ENCODE measurements around the gene MAP2K7.
A peak's percentile ranks its signal among the peaks of the same experiment; 100 is the strongest.

The MAP2K7 gene

GRCh38 chr19:7861619-7862412, 41.9 kb upstream of the MAP2K7 start:
- FAIRE-seq: no peak
- TF ChIP-seq POLR2AphosphoS5 (IDR thresholded peaks at IDR 0.05; ENCODE audit: low read depth, low read length) (no peak), TAF1 (IDR thresholded peaks at IDR 0.05; ENCODE audit: borderline replicate concordance, low read depth, low read length) (no peak), POLR2A (IDR thresholded peaks at IDR 0.05; ENCODE audit: low read depth, low read length) (no peak)
- DNase-seq (ENCODE audit: insufficient read length): no peak

- peak; percentile 82 for DNase-seq (ENCODE audit: insufficient read length)
- TF ChIP-seq POLR2AphosphoS5 (IDR thresholded peaks at IDR 0.05; ENCODE audit: low read depth, low read length) (no peak), TAF1 (IDR thresholded peaks at IDR 0.05; ENCODE audit: borderline replicate concordance, low read depth, low read length) (no peak), POLR2A (IDR thresholded peaks at IDR 0.05; ENCODE audit: low read depth, low read length) (no peak)
- peak; percentile 33 for FAIRE-seq
Observed at GRCh38 chr19:7862413-7862951, 41.2 kb upstream of the MAP2K7 start.

- DNase-seq (ENCODE audit: insufficient read length) (no peak), FAIRE-seq (no peak)
- TF ChIP-seq TAF1 (IDR thresholded peaks at IDR 0.05; ENCODE audit: borderline replicate concordance, low read depth, low read length) (no peak), POLR2AphosphoS5 (IDR thresholded peaks at IDR 0.05; ENCODE audit: low read depth, low read length) (no peak), POLR2A (IDR thresholded peaks at IDR 0.05; ENCODE audit: low read depth, low read length) (no peak)
Observed at GRCh38 chr19:7863157-7863970, 40.3 kb upstream of the MAP2K7 start.

GRCh38 chr19:7863971-7864689, 39.5 kb upstream of the MAP2K7 start:
- FAIRE-seq: no peak
- TF ChIP-seq TAF1 (IDR thresholded peaks at IDR 0.05; ENCODE audit: borderline replicate concordance, low read depth, low read length): no peak
- no peak for TF ChIP-seq POLR2AphosphoS5 (IDR thresholded peaks at IDR 0.05; ENCODE audit: low read depth, low read length)
- no peak for TF ChIP-seq POLR2A (IDR thresholded peaks at IDR 0.05; ENCODE audit: low read depth, low read length)

GRCh38 chr19:7864690-7865074, 39.0 kb upstream of the MAP2K7 start:
- no peak for FAIRE-seq
- no peak for DNase-seq (ENCODE audit: insufficient read length)
- TF ChIP-seq POLR2AphosphoS5 (IDR thresholded peaks at IDR 0.05; ENCODE audit: low read depth, low read length): no peak

More at GRCh38 chr19:7863971-7864689, 39.5 kb upstream of the MAP2K7 start:
- DNase-seq (ENCODE audit: insufficient read length): peak; percentile 17

GRCh38 chr19:7865262-7865911, 38.3 kb upstream of the MAP2K7 start:
- FAIRE-seq (peak; percentile 54), DNase-seq (ENCODE audit: insufficient read length) (peak; percentile 22)
- TF ChIP-seq POLR2A (IDR thresholded peaks at IDR 0.05; ENCODE audit: low read depth, low read length) (no peak), POLR2AphosphoS5 (IDR thresholded peaks at IDR 0.05; ENCODE audit: low read depth, low read length) (no peak), TAF1 (IDR thresholded peaks at IDR 0.05; ENCODE audit: borderline replicate concordance, low read depth, low read length) (no peak)

GRCh38 chr19:7866399-7867091, 37.1 kb upstream of the MAP2K7 start:
- no peak for FAIRE-seq
- DNase-seq (ENCODE audit: insufficient read length): no peak
- no peak for TF ChIP-seq POLR2AphosphoS5 (IDR thresholded peaks at IDR 0.05; ENCODE audit: low read depth, low read length)
- no peak for TF ChIP-seq TAF1 (IDR thresholded peaks at IDR 0.05; ENCODE audit: borderline replicate concordance, low read depth, low read length)
- no peak for TF ChIP-seq POLR2A (IDR thresholded peaks at IDR 0.05; ENCODE audit: low read depth, low read length)

- no peak for FAIRE-seq
- TF ChIP-seq POLR2A (IDR thresholded peaks at IDR 0.05; ENCODE audit: low read depth, low read length): no peak
- TF ChIP-seq TAF1 (IDR thresholded peaks at IDR 0.05; ENCODE audit: borderline replicate concordance, low read depth, low read length): no peak
- no peak for TF ChIP-seq POLR2AphosphoS5 (IDR thresholded peaks at IDR 0.05; ENCODE audit: low read depth, low read length)
- no peak for DNase-seq (ENCODE audit: insufficient read length)
Observed at GRCh38 chr19:7867092-7867844, 36.4 kb upstream of the MAP2K7 start.

GRCh38 chr19:7868326-7868670, 35.4 kb upstream of the MAP2K7 start:
- DNase-seq (ENCODE audit: insufficient read length): no peak

More at GRCh38 chr19:7868326-7868670, 35.4 kb upstream of the MAP2K7 start:
- no peak for FAIRE-seq
- TF ChIP-seq POLR2AphosphoS5 (IDR thresholded peaks at IDR 0.05; ENCODE audit: low read depth, low read length): no peak
- TF ChIP-seq POLR2A (IDR thresholded peaks at IDR 0.05; ENCODE audit: low read depth, low read length): no peak
- TF ChIP-seq TAF1 (IDR thresholded peaks at IDR 0.05; ENCODE audit: borderline replicate concordance, low read depth, low read length): no peak
